CD1c-positive myeloid dendritic cell (primary cell): ENCODE data around the gene PLEKHH1.
"Not testable (repeated sequence)": the region's sequence is repeated elsewhere in the genome, so short reads cannot be mapped to it uniquely, and the experiment has no call there.

Source experiments
- DNase-seq: peaks from one replicate; pipeline ENCODE4 v3.0.0-alpha.2; 2016; ENCODE audit errors: extremely low spot score

Gene PLEKHH1

GRCh38 chr14:67529947-67530935 is 2.8 kb upstream of the PLEKHH1 start:
- no peak for DNase-seq

- no peak for DNase-seq
These were observed 488 bp upstream of the PLEKHH1 start for GRCh38 chr14:67532606-67532997.

- no peak for DNase-seq
These were observed 630 bp downstream of the PLEKHH1 start for GRCh38 chr14:67533754-67534085.

GRCh38 chr14:67536087-67536486 is 3.0 kb downstream of the PLEKHH1 start:
- DNase-seq: no peak

GRCh38 chr14:67537736-67538135 is 4.6 kb downstream of the PLEKHH1 start:
- DNase-seq: no peak

- no peak for DNase-seq
These were observed 5.4 kb downstream of the PLEKHH1 start for GRCh38 chr14:67538501-67538900.

GRCh38 chr14:67539116-67539515 is 6.0 kb downstream of the PLEKHH1 start:
- no peak for DNase-seq

- no peak for DNase-seq
These were observed 8.6 kb downstream of the PLEKHH1 start for GRCh38 chr14:67541448-67542387.

GRCh38 chr14:67542620-67543019 is 9.5 kb downstream of the PLEKHH1 start:
- DNase-seq: not testable (repeated sequence)

- DNase-seq: no peak
These were observed 11.5 kb downstream of the PLEKHH1 start for GRCh38 chr14:67544590-67544989.

- DNase-seq: no peak
These were observed 14.2 kb downstream of the PLEKHH1 start for GRCh38 chr14:67547224-67547780.

- no peak for DNase-seq
These were observed 16.6 kb downstream of the PLEKHH1 start for GRCh38 chr14:67549734-67550133.

- no peak for DNase-seq
These were observed 18.0 kb downstream of the PLEKHH1 start for GRCh38 chr14:67551123-67551522.

GRCh38 chr14:67551940-67552339 is 18.9 kb downstream of the PLEKHH1 start:
- DNase-seq: no peak

- peak; percentile 21 for DNase-seq
These were observed 20.5 kb downstream of the PLEKHH1 start for GRCh38 chr14:67553547-67553946.

GRCh38 chr14:67554341-67554740 is 21.3 kb downstream of the PLEKHH1 start:
- DNase-seq: no peak

GRCh38 chr14:67555518-67556090 is 22.5 kb downstream of the PLEKHH1 start:
- no peak for DNase-seq

- no peak for DNase-seq
These were observed 23.6 kb downstream of the PLEKHH1 start for GRCh38 chr14:67556671-67557070.

GRCh38 chr14:67557118-67557517 is 24.0 kb downstream of the PLEKHH1 start:
- no peak for DNase-seq

GRCh38 chr14:67557656-67558055 is 24.6 kb downstream of the PLEKHH1 start:
- DNase-seq: no peak

- DNase-seq: no peak
These were observed 26.5 kb downstream of the PLEKHH1 start for GRCh38 chr14:67559639-67560038.
